ENCODE results near the gene BCL6.

BCL6 gene

GRCh38 chr3:187673012-187673411, 72.3 kb downstream of the BCL6 start:
- H3K27me3 ChIP-seq, result peaks cover 64% of the 10 kb centered on the region
- H3K4me3 ChIP-seq (ENCODE audit: low read depth, low read length), result no peak overlapping the region
- H3K4me1 ChIP-seq, result no peaks in the 10 kb centered on the region
- H3K36me3 ChIP-seq, result no peaks in the 10 kb centered on the region
- DNase-seq, result no peak
- no peaks in the 10 kb centered on the region; the same call in 1 of the 2 replicates for H3K9me3 ChIP-seq
- no peak for TF ChIP-seq CTCF (IDR thresholded peaks at IDR 0.05; ENCODE audit: low read depth, low read length)
